ENCODE data around the gene ZNF384. TPM values are rescaled to one million over a fixed set of nuclear protein-coding genes. Genes with fewer than 3 reads are reported as not detected.

The ZNF384 gene
- total RNA-seq, 1 donor from 2014 or later, result 15.1 TPM

DNA sequence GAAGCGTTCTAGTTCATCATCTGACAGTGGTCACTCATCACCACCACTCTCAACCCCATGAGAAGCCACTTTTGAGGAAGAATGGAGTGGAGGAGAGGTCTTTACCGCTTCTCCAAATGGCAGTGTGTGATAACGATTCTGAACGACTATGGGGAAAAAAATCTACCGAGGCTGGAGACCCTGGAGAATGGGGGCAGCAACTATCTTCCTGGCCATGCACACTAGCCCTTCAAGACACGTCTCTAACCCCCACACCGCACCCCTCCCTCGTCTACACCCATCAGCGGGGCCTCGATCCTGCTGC, 26.6 kb downstream of the ZNF384 start:
- H3K27ac ChIP-seq, result peak overlapping the region; percentile 70 to 80
- TF ChIP-seq, protein P1, sequence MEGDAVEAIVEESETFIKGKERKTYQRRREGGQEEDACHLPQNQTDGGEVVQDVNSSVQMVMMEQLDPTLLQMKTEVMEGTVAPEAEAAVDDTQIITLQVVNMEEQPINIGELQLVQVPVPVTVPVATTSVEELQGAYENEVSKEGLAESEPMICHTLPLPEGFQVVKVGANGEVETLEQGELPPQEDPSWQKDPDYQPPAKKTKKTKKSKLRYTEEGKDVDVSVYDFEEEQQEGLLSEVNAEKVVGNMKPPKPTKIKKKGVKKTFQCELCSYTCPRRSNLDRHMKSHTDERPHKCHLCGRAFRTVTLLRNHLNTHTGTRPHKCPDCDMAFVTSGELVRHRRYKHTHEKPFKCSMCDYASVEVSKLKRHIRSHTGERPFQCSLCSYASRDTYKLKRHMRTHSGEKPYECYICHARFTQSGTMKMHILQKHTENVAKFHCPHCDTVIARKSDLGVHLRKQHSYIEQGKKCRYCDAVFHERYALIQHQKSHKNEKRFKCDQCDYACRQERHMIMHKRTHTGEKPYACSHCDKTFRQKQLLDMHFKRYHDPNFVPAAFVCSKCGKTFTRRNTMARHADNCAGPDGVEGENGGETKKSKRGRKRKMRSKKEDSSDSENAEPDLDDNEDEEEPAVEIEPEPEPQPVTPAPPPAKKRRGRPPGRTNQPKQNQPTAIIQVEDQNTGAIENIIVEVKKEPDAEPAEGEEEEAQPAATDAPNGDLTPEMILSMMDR (IDR thresholded peaks at IDR 0.05), result no peak
- intact Hi-C loops (cut with DNase I), result loop anchor here (5.0 to 10.0 kb wide), 3 partner anchors 105 to 168 kb away; partner anchors contain the start of genes MRPL51, NCAPD2 and PTMS

DNA sequence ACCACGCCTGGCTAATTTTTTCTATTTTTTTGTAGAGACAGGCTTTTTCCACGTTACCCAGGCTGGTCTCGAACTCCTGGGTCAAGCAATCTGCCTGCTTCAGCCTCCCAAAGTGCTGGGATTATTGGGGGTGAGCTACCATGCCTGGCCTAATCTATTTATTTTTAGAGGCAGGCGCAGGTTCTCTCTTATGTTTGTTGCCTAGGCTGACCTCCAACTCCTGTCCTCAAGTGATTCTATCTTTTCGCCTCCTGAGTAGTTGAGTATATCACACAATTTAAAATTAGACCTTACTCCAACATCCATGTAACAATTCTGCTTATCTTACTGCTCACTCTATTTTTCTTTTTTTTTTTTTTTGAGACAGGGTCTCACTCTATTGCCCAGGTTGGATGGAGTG, 35.2 kb downstream of the ZNF384 start:
- Histone ChIP-seq H3K27ac (no peak overlapping the region), H3K27me3 (no peaks in the 10 kb centered on the region), H3K36me3 (peaks cover 86 to 88% of the 10 kb centered on the region in 2 donors), H3K9me3 (no peaks in the 10 kb centered on the region), H3K4me3 (no peak overlapping the region), H3K4me1 (no peaks in the 10 kb centered on the region)
- TF ChIP-seq, protein P1 (IDR thresholded peaks at IDR 0.05), result no peak
- intact Hi-C loops (cut with DNase I), result no loop called here
- DNase-seq (ENCODE audit: low spot score in 2 of 2), result no peak

More for the DNA sequence above, 26.6 kb downstream of the ZNF384 start:
- Histone ChIP-seq H3K4me3 (peak overlapping the region; percentile 75 to 82), H3K9me3 (no peaks in the 10 kb centered on the region), H3K27me3 (no peaks in the 10 kb centered on the region), H3K36me3 (peaks cover 15 to 18% of the 10 kb centered on the region in 2 donors), H3K4me1 (peaks cover 4 to 12% of the 10 kb centered on the region in 2 donors)
- DNase-seq (ENCODE audit: low spot score in 2 of 2), result no peak

DNA sequence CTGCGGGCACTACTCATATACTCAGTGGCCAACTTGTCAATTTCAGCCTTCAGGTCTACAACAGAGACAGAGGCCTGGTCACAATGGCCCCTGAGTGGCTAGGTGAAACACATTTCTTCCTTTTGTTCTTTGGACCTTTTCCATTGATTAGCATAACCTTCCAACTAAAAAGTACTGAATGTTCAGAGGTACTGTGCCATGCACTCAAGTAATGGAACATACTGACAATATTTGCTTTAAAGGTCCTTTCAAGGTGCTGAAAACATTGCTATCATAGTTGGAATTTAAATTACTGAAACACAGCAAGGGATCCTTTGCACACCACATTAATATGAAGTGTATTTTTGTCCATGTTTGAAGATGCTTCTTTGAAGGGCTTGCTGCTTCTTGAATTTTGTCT, 35.8 kb downstream of the ZNF384 start:
- H3K36me3 ChIP-seq, result peaks cover 84 to 86% of the 10 kb centered on the region in 2 donors
- H3K27me3 ChIP-seq, result no peaks in the 10 kb centered on the region
- no peaks in the 10 kb centered on the region for H3K4me1 ChIP-seq
- intact Hi-C loops (cut with DNase I), result no loop called here
- H3K27ac ChIP-seq, result no peak overlapping the region
- no peak for DNase-seq (ENCODE audit: low spot score in 2 of 2)
- TF ChIP-seq, protein P1 (IDR thresholded peaks at IDR 0.05), result no peak
- no peaks in the 10 kb centered on the region for H3K9me3 ChIP-seq
- no peak overlapping the region for H3K4me3 ChIP-seq

DNA sequence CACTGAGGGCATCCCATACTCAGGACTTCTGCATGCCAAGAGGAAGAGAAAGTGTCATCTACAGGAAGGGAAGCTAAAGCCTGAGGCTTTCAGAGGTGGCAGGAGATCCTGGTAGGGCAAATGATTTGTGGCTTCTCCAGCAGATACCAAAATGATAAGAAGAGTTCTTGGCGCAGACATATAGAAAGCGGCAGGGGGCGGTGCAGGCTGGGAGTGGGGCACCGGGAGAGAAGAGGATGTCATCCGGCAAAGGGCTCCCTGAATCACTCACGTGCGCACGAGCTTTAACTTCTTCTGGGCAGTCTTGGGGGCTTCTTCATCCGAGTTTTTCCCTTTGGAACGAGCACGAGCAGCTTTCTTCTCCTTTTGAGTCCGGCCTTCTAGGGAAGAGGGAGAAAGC, 36.8 kb downstream of the ZNF384 start:
- intact Hi-C loops (cut with DNase I), result no loop called here
- TF ChIP-seq, protein P1 (IDR thresholded peaks at IDR 0.05), result no peak
- no peak for DNase-seq (ENCODE audit: low spot score in 2 of 2)
- H3K27ac ChIP-seq, result no peak overlapping the region
- H3K9me3 ChIP-seq, result no peaks in the 10 kb centered on the region
- no peak overlapping the region for H3K4me3 ChIP-seq
- H3K36me3 ChIP-seq, result peaks cover 82 to 87% of the 10 kb centered on the region in 2 donors
- no peaks in the 10 kb centered on the region for H3K27me3 ChIP-seq
- no peaks in the 10 kb centered on the region for H3K4me1 ChIP-seq

DNA sequence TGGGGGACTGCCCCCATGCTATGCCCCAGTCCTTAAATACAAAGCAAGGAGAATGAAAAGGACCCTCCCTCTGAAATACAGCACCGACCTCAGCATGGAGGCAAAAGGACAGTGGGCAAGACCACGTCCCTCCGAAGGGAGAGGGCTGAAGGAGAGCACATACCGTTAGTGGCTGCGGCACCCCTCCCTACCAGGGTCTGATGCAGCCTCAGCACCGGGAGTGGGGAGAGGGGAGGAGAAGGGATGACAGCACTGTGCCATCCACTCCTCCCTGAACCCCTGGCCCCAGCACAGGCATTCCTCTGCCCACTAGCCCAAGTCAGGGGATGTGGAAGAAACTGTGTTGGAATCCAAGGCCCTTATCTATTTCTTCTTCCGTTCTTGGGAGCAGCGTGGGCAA, 38.3 kb downstream of the ZNF384 start:
- Histone ChIP-seq H3K36me3 (peaks cover 67 to 71% of the 10 kb centered on the region in 2 donors), H3K27ac (no peak overlapping the region), H3K9me3 (no peaks in the 10 kb centered on the region), H3K27me3 (no peaks in the 10 kb centered on the region), H3K4me1 (no peaks in the 10 kb centered on the region), H3K4me3 (no peak overlapping the region)
- intact Hi-C loops (cut with DNase I), result no loop called here
- TF ChIP-seq, protein P1 (IDR thresholded peaks at IDR 0.05), result no peak
- no peak for DNase-seq (ENCODE audit: low spot score in 2 of 2)

DNA sequence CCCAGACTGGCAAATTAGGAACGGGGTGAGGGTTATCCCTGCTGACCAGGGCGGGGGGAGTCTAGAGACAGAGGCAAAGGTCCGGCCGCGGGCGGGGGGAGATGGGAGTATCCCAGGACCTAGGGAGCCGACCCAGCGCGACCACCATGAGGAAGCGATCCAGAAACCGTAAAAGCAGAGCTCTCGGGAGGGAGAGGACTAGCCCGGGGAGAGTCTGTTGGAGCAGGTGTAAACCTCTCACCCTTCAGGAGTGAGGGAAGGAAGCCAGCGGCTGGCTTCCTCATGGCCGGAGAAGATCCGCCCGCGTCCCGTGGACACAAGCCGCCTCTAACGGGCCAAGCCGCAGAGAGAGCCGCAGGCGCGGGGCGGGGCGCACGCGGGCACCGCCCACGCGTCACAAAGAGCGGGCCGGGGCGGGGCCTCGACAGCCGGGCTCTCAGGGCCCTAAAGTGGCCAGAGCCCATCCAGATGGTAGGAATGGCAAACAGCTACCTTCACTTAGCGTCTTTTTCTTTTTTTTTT, 42.0 kb downstream of the ZNF384 start, which contains the start of gene ACRBP:
ACRBP (minus strand) TSS at position 350 of the 522 bp plus-strand sequence; CDS start at position 284, 66 bp downstream.
- TF ChIP-seq, protein P1 (IDR thresholded peaks at IDR 0.05), result no peak
- peaks cover 30 to 37% of the 10 kb centered on the region in 2 donors for H3K36me3 ChIP-seq
- no peaks in the 10 kb centered on the region for H3K4me1 ChIP-seq
- peak within 1 kb of the TSS; percentile 42 to 65 for H3K4me3 ChIP-seq
- H3K27ac ChIP-seq, result peak within 1 kb of the TSS in 1 of 2 donors; percentile 48
- intact Hi-C loops (cut with DNase I), result no loop called here
- no peaks in the 10 kb centered on the region for H3K9me3 ChIP-seq
- H3K27me3 ChIP-seq, result no peaks in the 10 kb centered on the region
- peak in 1 of 2 donors; percentile 85 for DNase-seq (ENCODE audit: low spot score in 2 of 2)
